Right ventricle myocardium superior (tissue), 1 donor: ENCODE results near the gene BATF2. TPM values are rescaled to one million over a fixed set of nuclear protein-coding genes. Genes with fewer than 3 reads are reported as not detected.
A peak's percentile ranks its signal among the peaks of the same experiment; 100 is the strongest.
"Not testable (repeated sequence)": the region's sequence is repeated elsewhere in the genome, so short reads cannot be mapped to it uniquely, and the experiment has no call there.

Experiments
- ATAC-seq: fragments of 200-7000 bp; cut with Tn5 transposase; one replicate; pipeline ENCODE4 v1.9.1; 2020; ENCODE audit warnings: mild to moderate bottlenecking; ENCODE audit not compliant: poor library complexity
- DNase-seq: peaks from one replicate; pipeline ENCODE4 v3.0.0-alpha.2; 2020
- intact Hi-C: fragments of 100-400 bp; cut with DNase I; formaldehyde crosslinking; loops from one replicate; pipeline ENCODE4 v1.11.2; 2022
- microRNA-seq: library from miRNA; unstranded; fragments of <30 nt; microRNA quantifications from one replicate; pipeline ENCODE4 v1.2.0, GENCODE V29; 2020
- total RNA-seq: library from RNA; stranded (reverse); fragmentation: NEBNext Ultra II Directional; extraction: Animal tissue kit (Norgen Biotek cat#: 25700); gene quantifications from one replicate; pipeline ENCODE4 v1.2.1, GENCODE V29; 2021
- donor health status: DM: no; HTN: yes; CAD: no; lungs with severe emphysema.

The BATF2 gene
- total RNA-seq, 1 donor from 2014 or later = 2.0 TPM

- ATAC-seq, intact Hi-C loops, DNase-seq: not testable (repeated sequence)
These were observed 13.4 kb downstream of the BATF2 start for GRCh38 chr11:64983339-64983738.

DNA sequence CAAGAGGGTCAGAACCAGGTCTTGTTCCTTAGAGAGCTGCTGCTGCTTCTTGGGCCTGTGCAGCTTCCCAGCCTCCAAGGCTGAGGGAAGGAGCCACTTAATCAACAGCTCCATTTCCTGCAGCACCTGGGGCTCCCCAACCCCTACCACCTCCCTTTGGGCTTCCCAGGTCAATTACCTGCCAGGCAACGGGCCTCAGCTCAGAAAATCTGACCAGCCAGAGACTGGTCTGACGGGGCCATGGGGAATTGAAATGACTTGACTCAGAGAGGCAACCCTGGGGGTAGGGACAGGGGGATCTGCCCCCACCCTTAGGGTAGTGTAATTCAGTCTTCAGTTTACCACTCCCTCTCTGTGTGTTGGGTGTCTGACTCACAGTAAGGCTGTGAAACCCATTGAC is 20.1 kb downstream of the BATF2 start:
- DNase-seq (no peak), ATAC-seq (no peak)
- intact Hi-C loops = no loop called here

GRCh38 chr11:64974124-64974523 is 22.6 kb downstream of the BATF2 start:
- ATAC-seq (no peak), DNase-seq (no peak)
- intact Hi-C loops = no loop called here

- ATAC-seq (peak; percentile 96), DNase-seq (peak; percentile 94)
- intact Hi-C loops = no loop called here
These were observed 25.1 kb downstream of the BATF2 start, which contains the start of gene MAJIN for GRCh38 chr11:64971421-64972233. Gene MAJIN, minus strand, starts transcription at chr11:64972108. Its CDS starts 12,703 bp downstream, at chr11:64959405.

GRCh38 chr11:64970731-64971151 is 26.0 kb downstream of the BATF2 start:
- intact Hi-C loops = no loop called here
- DNase-seq (no peak), ATAC-seq (no peak)

DNA sequence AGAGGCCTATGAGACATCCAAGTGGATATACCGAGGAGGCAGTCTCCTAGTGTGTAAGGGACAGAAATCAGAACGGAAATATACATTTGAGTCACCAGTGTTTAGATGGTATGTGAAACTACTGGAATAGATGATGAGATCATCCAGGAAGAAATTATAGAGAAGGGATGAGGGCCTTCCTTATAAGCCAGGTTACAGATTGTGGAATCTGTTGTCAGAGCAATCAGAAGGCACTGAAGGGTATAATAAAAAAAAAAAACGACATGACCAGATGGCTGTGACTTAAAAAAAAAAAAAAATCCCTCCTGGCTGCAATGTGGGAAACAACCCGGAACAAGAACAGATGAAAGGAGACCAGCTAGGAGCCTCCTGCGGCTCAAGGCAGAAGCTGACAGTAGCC is 27.6 kb downstream of the BATF2 start:
- ATAC-seq = no peak
- no peak for DNase-seq
- intact Hi-C loops = no loop called here

DNA sequence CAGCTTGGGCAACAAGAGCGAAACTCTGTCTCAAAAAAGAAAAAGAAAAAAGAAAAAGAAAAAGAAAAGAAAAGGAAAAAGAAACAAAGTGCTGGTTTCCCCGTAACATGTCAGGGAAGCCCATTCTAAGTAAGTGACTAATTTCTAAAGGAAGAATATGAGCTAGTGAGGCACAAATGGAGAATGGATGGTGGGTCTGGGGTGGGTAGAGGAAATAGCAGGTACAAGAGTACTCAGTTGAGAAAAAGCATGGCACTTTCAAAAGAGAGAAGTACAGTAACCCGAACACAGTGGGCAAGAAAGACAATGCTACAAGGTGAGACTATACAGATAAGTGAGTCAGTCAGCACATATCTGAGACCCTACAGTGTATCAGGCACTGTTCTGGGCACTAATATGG is 29.4 kb downstream of the BATF2 start:
- intact Hi-C loops = no loop called here

GRCh38 chr11:64963072-64963631 is 33.6 kb downstream of the BATF2 start:
- ATAC-seq (no peak), DNase-seq (no peak)
- intact Hi-C loops = no loop called here

More for the DNA sequence above, 29.4 kb downstream of the BATF2 start:
- ATAC-seq = no peak
- DNase-seq = no peak

- intact Hi-C loops = no loop called here
- no peak for DNase-seq
- ATAC-seq = no peak
These were observed 36.1 kb downstream of the BATF2 start for GRCh38 chr11:64960719-64961118.

DNA sequence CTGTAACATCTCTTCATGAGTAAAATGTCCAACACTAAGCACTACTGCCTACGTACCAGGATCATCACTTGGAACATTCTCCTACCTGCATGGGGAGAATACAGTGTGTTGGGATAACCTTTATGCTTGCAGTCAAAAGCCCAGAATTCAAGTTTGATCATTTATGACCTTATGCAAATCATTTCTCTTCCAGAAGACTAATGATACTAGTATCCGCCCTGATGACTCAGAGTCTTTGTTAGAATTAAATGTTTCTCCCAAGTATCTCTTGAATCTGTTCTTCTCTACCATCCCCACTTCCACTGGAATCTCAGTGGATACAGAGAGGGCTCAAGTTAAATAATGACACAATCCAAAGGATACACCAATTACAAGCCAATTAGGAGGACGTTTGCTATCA is 37.3 kb downstream of the BATF2 start:
- no peak for DNase-seq
- intact Hi-C loops = no loop called here
- no peak for ATAC-seq

DNA sequence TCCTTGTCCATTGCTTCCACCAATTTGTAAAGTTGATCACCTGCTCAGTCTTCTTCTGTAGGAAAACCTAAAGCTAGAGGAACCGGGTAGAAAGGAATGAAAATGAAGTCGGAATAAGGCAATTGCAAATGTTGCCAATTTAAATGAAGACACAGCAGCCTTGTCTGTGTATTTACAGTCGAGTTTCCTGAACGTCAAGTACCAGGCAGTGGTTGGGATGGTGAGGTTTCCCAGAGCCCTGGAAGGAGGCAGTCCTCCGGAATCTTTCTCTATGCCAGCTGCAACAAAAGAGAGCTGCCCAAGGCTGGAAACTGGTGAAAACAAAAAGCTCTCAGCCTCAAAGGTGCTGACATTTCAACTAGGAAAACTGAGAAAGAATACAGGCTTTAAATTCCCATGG is 42.6 kb downstream of the BATF2 start:
- no peak for DNase-seq
- intact Hi-C loops = no loop called here
- ATAC-seq = no peak

DNA sequence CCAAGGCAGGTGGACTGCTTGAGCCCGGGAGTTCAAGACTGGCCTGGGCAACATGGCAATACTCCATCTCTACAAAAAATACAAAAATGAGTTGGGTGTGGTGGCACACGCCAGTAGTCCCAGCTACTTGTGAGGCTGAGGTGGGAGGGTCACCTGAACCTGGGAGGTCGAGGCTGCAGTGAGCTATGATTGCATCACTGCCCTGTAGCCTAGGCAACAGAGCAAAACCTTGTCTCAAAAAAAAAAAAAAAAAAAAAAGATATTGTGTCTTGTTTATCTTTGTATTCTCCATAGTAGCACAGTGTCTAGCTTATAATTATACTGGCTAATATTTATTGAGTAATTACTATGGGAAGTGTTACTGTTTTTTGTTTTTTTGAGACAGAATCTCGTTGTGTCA is 45.2 kb downstream of the BATF2 start:
- no peak for DNase-seq
- intact Hi-C loops = no loop called here

DNA sequence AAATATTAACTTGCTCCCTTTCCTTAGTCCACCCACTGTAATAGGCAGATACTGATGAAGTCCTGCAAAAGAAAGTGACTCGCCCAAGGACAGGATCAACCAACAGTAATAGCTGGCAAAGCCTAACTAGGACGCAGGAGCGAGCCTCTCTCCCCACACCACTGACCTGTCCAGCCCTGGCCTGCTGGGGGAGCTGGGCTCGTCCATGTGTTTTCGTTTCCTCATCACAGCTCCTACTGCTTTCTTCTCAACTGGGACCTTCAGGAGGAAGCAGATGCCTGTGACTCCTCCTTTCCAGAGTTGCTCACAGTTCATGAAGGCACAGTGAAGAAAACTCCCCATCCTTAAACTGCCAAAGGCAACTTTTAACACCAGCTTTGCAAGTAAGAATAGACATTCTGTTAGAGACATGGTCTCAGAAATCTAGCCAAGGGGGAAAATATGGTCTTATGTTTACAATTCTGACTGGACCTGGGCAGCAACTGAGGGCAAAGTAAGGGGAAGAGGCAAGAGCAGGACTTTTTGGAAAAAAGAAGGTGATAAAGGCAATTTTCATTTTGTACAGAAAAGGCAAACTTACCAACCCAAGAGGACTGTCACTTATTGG is 49.5 kb downstream of the BATF2 start:
- intact Hi-C loops = no loop called here
- ATAC-seq (no peak), DNase-seq (no peak)

More for the DNA sequence above, 45.2 kb downstream of the BATF2 start:
- no peak for ATAC-seq

Small RNA genes lying within 50 kb of the gene (microRNA-seq; reads per million reads assigned to microRNA genes)
- gene MIR6879 = not detected

Other genes with a start within 250 kb of the BATF2 start
- gene PYGM, start 237.0 kb downstream of the BATF2 start, total RNA-seq = 183 TPM
- 182 TPM for gene SF1, start 218.4 kb downstream of the BATF2 start, total RNA-seq
- 7.7 TPM for gene MAP4K2, start 193.8 kb downstream of the BATF2 start, total RNA-seq
- 8.6 TPM for gene MEN1, start 186.4 kb downstream of the BATF2 start, total RNA-seq
- 0.35 TPM for gene CDC42BPG, start 152.3 kb downstream of the BATF2 start, total RNA-seq
- gene EHD1, start 118.3 kb downstream of the BATF2 start, total RNA-seq = 47.4 TPM
- gene ATG2A, start 79.8 kb downstream of the BATF2 start, total RNA-seq = 11.5 TPM
- gene PPP2R5B, start 72.3 kb downstream of the BATF2 start, total RNA-seq = 20.6 TPM
- gene GPHA2, start 61.1 kb downstream of the BATF2 start, total RNA-seq = not detected
- gene MAJIN, start 24.9 kb downstream of the BATF2 start, total RNA-seq = not detected
- 126 TPM for gene ARL2, start 17.2 kb upstream of the BATF2 start, total RNA-seq
- 18.0 TPM for gene SNX15, start 30.5 kb upstream of the BATF2 start, total RNA-seq
- gene SAC3D1, start 44.2 kb upstream of the BATF2 start, total RNA-seq = 7.8 TPM
- gene NAALADL1, start 61.6 kb upstream of the BATF2 start, total RNA-seq = 3.1 TPM
- gene CDCA5, start 87.1 kb upstream of the BATF2 start, total RNA-seq = 1.4 TPM
- 19.9 TPM for gene ZFPL1, start 87.3 kb upstream of the BATF2 start, total RNA-seq
- gene VPS51, start 99.2 kb upstream of the BATF2 start, total RNA-seq = 88.1 TPM
- gene TM7SF2, start 114.9 kb upstream of the BATF2 start, total RNA-seq = 72.4 TPM
- gene ZNHIT2, start 120.7 kb upstream of the BATF2 start, total RNA-seq = 5.7 TPM
- 666 TPM for gene FAU, start 125.2 kb upstream of the BATF2 start, total RNA-seq
- gene MRPL49, start 125.3 kb upstream of the BATF2 start, total RNA-seq = 33.5 TPM
- gene SYVN1, start 137.5 kb upstream of the BATF2 start, total RNA-seq = 29.9 TPM
- gene SPDYC, start 173.3 kb upstream of the BATF2 start, total RNA-seq = not detected
- 66.9 TPM for gene CAPN1, start 185.0 kb upstream of the BATF2 start, total RNA-seq